Measurements from ENCODE around the gene LRMDA. TPM values are rescaled to one million over a fixed set of nuclear protein-coding genes. Genes with fewer than 3 reads are reported as not detected.

Gene LRMDA
- total and polyA plus RNA-seq, 2 of the 4 experiments (the other 2 are of a cell fraction), result 0.07 TPM; not detected in 1

DNA sequence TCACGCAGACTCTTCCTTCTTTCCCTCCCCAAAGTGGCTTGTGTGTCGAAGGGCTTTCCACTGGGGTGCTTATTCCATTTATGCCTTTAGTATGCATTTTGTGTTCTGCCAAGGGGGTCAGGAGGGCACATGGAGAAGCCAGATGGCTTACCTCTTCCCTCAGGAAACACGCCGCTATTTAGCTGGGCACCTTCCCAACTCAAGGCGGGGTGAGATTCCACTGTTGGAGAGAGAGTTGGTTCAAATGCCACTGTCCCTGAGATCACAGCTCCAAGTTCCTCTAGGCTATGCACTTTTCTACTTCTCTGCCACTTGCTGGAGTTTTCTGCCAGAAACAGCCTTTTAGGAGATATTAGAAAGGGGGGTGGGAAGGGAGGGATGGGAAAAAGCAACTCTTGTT, 1091.8 kb downstream of the LRMDA start:
- no peak overlapping the region for H3K4me2 ChIP-seq (ENCODE audit: low read depth, low read length)
- H3K27ac ChIP-seq (ENCODE audit: insufficient read depth, low read length), result no peak overlapping the region
- no peak overlapping the region for H4K91ac ChIP-seq (ENCODE audit: insufficient read depth, low read depth, low read length)
- ChIA-PET POLR2A (ENCODE audit: unreplicated experiment) (no interaction called here), CTCF (no interaction called here)
- no CpG with 5 or more reads among the region's 5 CpGs for WGBS, 2 experiments (ENCODE audit: extremely low coverage in 2 of 2, insufficient read length in 1 of 2)
- no peak overlapping the region for H3K18ac ChIP-seq (ENCODE audit: low read depth, low read length)
- peaks cover 2% of the 10 kb centered on the region; the same call in 1 of the 2 replicates for H3K9me3 ChIP-seq (ENCODE audit: control insufficient read depth, insufficient read depth, low read length)
- no peaks in the 10 kb centered on the region for H3K36me3 ChIP-seq (ENCODE audit: control insufficient read depth, insufficient read depth, low read length)
- ATAC-seq (ENCODE audit: low read depth) (no peak), DNase-seq (no peak)
- no peak overlapping the region for H2AK5ac ChIP-seq (ENCODE audit: low read depth, low read length)
- no peak overlapping the region for H2BK20ac ChIP-seq (ENCODE audit: low read depth, low read length)
- TF ChIP-seq BHLHE40 (IDR thresholded peaks at IDR 0.05; ENCODE audit: low read depth, low read length), result no peak
- TF ChIP-seq MAFK (IDR thresholded peaks at IDR 0.05; ENCODE audit: low read depth, low read length), result no peak
- no peak for TF ChIP-seq RFX5 (IDR thresholded peaks at IDR 0.05; ENCODE audit: low read depth, low read length)
- TF ChIP-seq RAD21 (IDR thresholded peaks at IDR 0.05; ENCODE audit: low read length), result no peak
- TF ChIP-seq MXI1 (IDR thresholded peaks at IDR 0.05; ENCODE audit: borderline replicate concordance, low read depth, low read length), result no peak
- TF ChIP-seq NFE2L2 (IDR thresholded peaks at IDR 0.05; ENCODE audit: low read depth, low read length), result no peak
- TF ChIP-seq, protein P1, sequence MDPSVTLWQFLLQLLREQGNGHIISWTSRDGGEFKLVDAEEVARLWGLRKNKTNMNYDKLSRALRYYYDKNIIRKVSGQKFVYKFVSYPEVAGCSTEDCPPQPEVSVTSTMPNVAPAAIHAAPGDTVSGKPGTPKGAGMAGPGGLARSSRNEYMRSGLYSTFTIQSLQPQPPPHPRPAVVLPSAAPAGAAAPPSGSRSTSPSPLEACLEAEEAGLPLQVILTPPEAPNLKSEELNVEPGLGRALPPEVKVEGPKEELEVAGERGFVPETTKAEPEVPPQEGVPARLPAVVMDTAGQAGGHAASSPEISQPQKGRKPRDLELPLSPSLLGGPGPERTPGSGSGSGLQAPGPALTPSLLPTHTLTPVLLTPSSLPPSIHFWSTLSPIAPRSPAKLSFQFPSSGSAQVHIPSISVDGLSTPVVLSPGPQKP (IDR thresholded peaks at IDR 0.05; ENCODE audit: borderline replicate concordance, low read depth, low read length), result no peak
- no peak for TF ChIP-seq CHD1 (IDR thresholded peaks at IDR 0.05; ENCODE audit: low read depth, low read length)
- TF ChIP-seq CEBPB (IDR thresholded peaks at IDR 0.05; ENCODE audit: low read depth, low read length), result no peak
- TF ChIP-seq, protein P2, sequence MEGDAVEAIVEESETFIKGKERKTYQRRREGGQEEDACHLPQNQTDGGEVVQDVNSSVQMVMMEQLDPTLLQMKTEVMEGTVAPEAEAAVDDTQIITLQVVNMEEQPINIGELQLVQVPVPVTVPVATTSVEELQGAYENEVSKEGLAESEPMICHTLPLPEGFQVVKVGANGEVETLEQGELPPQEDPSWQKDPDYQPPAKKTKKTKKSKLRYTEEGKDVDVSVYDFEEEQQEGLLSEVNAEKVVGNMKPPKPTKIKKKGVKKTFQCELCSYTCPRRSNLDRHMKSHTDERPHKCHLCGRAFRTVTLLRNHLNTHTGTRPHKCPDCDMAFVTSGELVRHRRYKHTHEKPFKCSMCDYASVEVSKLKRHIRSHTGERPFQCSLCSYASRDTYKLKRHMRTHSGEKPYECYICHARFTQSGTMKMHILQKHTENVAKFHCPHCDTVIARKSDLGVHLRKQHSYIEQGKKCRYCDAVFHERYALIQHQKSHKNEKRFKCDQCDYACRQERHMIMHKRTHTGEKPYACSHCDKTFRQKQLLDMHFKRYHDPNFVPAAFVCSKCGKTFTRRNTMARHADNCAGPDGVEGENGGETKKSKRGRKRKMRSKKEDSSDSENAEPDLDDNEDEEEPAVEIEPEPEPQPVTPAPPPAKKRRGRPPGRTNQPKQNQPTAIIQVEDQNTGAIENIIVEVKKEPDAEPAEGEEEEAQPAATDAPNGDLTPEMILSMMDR (conservative IDR thresholded peaks at IDR 0.05; ENCODE audit: low read depth, low read length), result no peak
- TF ChIP-seq POLR2A (IDR thresholded peaks at IDR 0.05; ENCODE audit: low read depth, low read length), result no peak
- TF ChIP-seq FOS (IDR thresholded peaks at IDR 0.05; ENCODE audit: low read depth, low read length), result no peak
- TF ChIP-seq RCOR1 (IDR thresholded peaks at IDR 0.05; ENCODE audit: insufficient replicate concordance, low read length), result no peak
- no peak overlapping the region for H2BK15ac ChIP-seq (ENCODE audit: low read depth, low read length)
- H3K56ac ChIP-seq (ENCODE audit: extremely low read depth, insufficient read depth, low read length), result no peak overlapping the region
- in situ Hi-C loops (cut with MboI; ENCODE audit: low sequenced_read_pairs) (no loop called here), dilution Hi-C loops (cut with HindIII; ENCODE audit: low sequenced_read_pairs, unreplicated experiment) (no loop called here), intact Hi-C loops (cut with micrococcal nuclease) (no loop called here)
- H2AK9ac ChIP-seq (replicated peaks; ENCODE audit: low read depth, low read length, poor library complexity), result no peak overlapping the region
- H3K23ac ChIP-seq (ENCODE audit: low read depth, low read length), result no peak overlapping the region
- BruUV-seq (replicated peaks), result no TSS peak
- H3K9ac ChIP-seq (ENCODE audit: low read depth, low read length), result no peak overlapping the region
- H3K27me3 ChIP-seq (ENCODE audit: control insufficient read depth, insufficient read depth, low read length), result no peaks in the 10 kb centered on the region
- H4K8ac ChIP-seq (ENCODE audit: low read depth in 2 of 2, low read length in 2 of 2), result no peak overlapping the region
- no peak overlapping the region for H2AFZ ChIP-seq (replicated peaks; ENCODE audit: low read length, poor library complexity)
- H2BK5ac ChIP-seq (ENCODE audit: low read depth, low read length, poor library complexity, severe bottlenecking), result no peak overlapping the region
- H3K4me1 ChIP-seq (ENCODE audit: control insufficient read depth, insufficient read depth, low read length), result no peaks in the 10 kb centered on the region
- H3K79me1 ChIP-seq (ENCODE audit: low read depth in 1 of 2, low read length in 2 of 2), result no peaks in the 10 kb centered on the region
- no peak overlapping the region for H3K14ac ChIP-seq (replicated peaks; ENCODE audit: low read depth, low read length)
- no peak overlapping the region for H2BK120ac ChIP-seq (ENCODE audit: low read depth, low read length)
- no peaks in the 10 kb centered on the region for H4K20me1 ChIP-seq (ENCODE audit: insufficient read depth, low read length)
- H3K9me1 ChIP-seq (ENCODE audit: insufficient read depth, low read length), result no peaks in the 10 kb centered on the region
- H4K5ac ChIP-seq (ENCODE audit: low read depth, low read length), result no peak overlapping the region
- H3K4me3 ChIP-seq (ENCODE audit: insufficient read depth, low read depth, low read length), result no peak overlapping the region
- no peak overlapping the region for H3K4ac ChIP-seq (ENCODE audit: low read depth, low read length)

Data from IMR-90 (cell line).